Endothelial cell of umbilical vein (primary cell): ENCODE results near the gene ABCD1. TPM values are rescaled to one million over a fixed set of nuclear protein-coding genes. Genes with fewer than 3 reads are reported as not detected.

ENCODE experiments used
- BruUV-seq: library from RNA; stranded (reverse); fragments of 400-500 nt; replicated peaks from 2 replicates; lab custom pipeline; 2021; lab: Mats Ljungman, UMichigan
- CTCF ChIA-PET: fragments of 300-600, 350-600 bp; sonication (Branson Sonifier 250); formaldehyde crosslinking; loops from one replicate; lab custom pipeline; 2021; ENCODE audit warnings: antibody characterized with exemption, inconsistent platforms; lab: Charles Lee
- POLR2A ChIA-PET: fragments of 300-600, 350-600 bp; sonication (Branson Sonifier 250); formaldehyde crosslinking; loops from one replicate; lab custom pipeline; 2021; ENCODE audit warnings: antibody characterized with exemption, inconsistent platforms; lab: Charles Lee
- DNase-seq: peaks from one replicate; pipeline ENCODE4 v3.0.0-alpha.2; 2011; ENCODE audit warnings: low read depth, low spot score
- FAIRE-seq: peaks from 2 replicates; lab custom pipeline; 2011; peaks lifted over from hg19 to GRCh38; lab: Jason Lieb, UNC
- H2AFZ ChIP-seq: 2 replicates; pipeline ENCODE4 v1.6.0; 2012; ENCODE audit warnings: low read depth, low read length, control low read depth, inconsistent platforms
- H3K27ac ChIP-seq: 2 replicates; pipeline ENCODE4 v1.5.1; 2011; ENCODE audit warnings: low read depth, mild to moderate bottlenecking, control low read depth, low read length, moderate library complexity; ENCODE audit not compliant: insufficient read depth
- H3K27me3 ChIP-seq, 2 experiments: 2 replicates each; pipeline versions ENCODE4 v1.6.0 to v1.6.1; 2011; ENCODE audit warnings: low read length in 2 of 2, mixed read lengths in 1 of 2; ENCODE audit not compliant: control insufficient read depth in 2 of 2, insufficient read depth in 2 of 2
- H3K36me3 ChIP-seq, 2 experiments: 2 replicates in 1 of 2; 3 replicates in 1 of 2; pipeline ENCODE4 v1.5.1; 2011; ENCODE audit warnings: low read length in 2 of 2, mild to moderate bottlenecking in 1 of 2, moderate library complexity in 1 of 2; ENCODE audit not compliant: control insufficient read depth in 2 of 2, insufficient read depth in 2 of 2; ENCODE audit errors: extremely low read depth in 1 of 2
- H3K4me1 ChIP-seq: 3 replicates; pipeline ENCODE4 v1.5.1; 2011; ENCODE audit warnings: mild to moderate bottlenecking, low read length; ENCODE audit not compliant: control insufficient read depth, insufficient read depth; ENCODE audit errors: extremely low read depth
- H3K4me2 ChIP-seq: 2 replicates; pipeline ENCODE4 v1.6.1; 2011; ENCODE audit warnings: low read length, control low read depth, mixed read lengths; ENCODE audit not compliant: insufficient read depth
- H3K4me3 ChIP-seq, 3 experiments: fragments of 200-600 bp in 1 of 3; sonication (generic), shearing (Covaris generic) in 1 of 3; replicated peaks in 1 of 3; 2 replicates each; pipeline ENCODE4 v1.5.1; 2011 to 2016; ENCODE audit warnings: control low read depth in 3 of 3, low read length in 3 of 3, mild to moderate bottlenecking in 2 of 3, inconsistent platforms in 1 of 3, low read depth in 1 of 3, moderate library complexity in 1 of 3; ENCODE audit not compliant: insufficient read depth in 1 of 3
- H3K79me2 ChIP-seq: 2 replicates; pipeline ENCODE4 v1.6.0; 2012; ENCODE audit warnings: low read length, inconsistent platforms; ENCODE audit not compliant: control insufficient read depth, insufficient read depth
- H3K9ac ChIP-seq: replicated peaks from 2 replicates; pipeline ENCODE3; 2011; ENCODE audit warnings: low read length, control low read depth; ENCODE audit not compliant: insufficient read depth; ENCODE audit errors: extremely low read depth
- H3K9me1 ChIP-seq: replicated peaks from 3 replicates; pipeline ENCODE4 v1.6.0; 2011; ENCODE audit warnings: mild to moderate bottlenecking, low read length; ENCODE audit not compliant: control insufficient read depth, insufficient read depth; ENCODE audit errors: extremely low read depth
- H3K9me3 ChIP-seq: replicated peaks from 2 replicates; pipeline ENCODE4 v1.5.1; 2012; ENCODE audit warnings: low read length, inconsistent platforms; ENCODE audit not compliant: control insufficient read depth, insufficient read depth
- H4K20me1 ChIP-seq: replicated peaks from 2 replicates; pipeline ENCODE3; 2011; ENCODE audit warnings: mild to moderate bottlenecking, low read length; ENCODE audit not compliant: control insufficient read depth, insufficient read depth; ENCODE audit errors: extremely low read depth
- EZH2 ChIP-seq: IDR thresholded peaks from 2 replicates; pipeline ENCODE4 v1.6.1; 2012; ENCODE audit warnings: borderline replicate concordance, low read depth, mild to moderate bottlenecking, moderate library complexity, low read length, inconsistent platforms; ENCODE audit not compliant: severe bottlenecking
- FOS ChIP-seq: IDR thresholded peaks from 2 replicates; pipeline ENCODE4 v1.6.1; 2011; ENCODE audit warnings: mild to moderate bottlenecking, low read length, moderate library complexity, borderline replicate concordance; ENCODE audit not compliant: insufficient read depth
- GATA2 ChIP-seq: IDR thresholded peaks from 2 replicates; pipeline ENCODE4 v1.7.0; 2011; ENCODE audit warnings: low read depth, mild to moderate bottlenecking, moderate library complexity, mixed read lengths, low read length; ENCODE audit not compliant: insufficient read length, insufficient read depth
- JUN ChIP-seq: IDR thresholded peaks from 2 replicates; pipeline ENCODE4 v1.6.1; 2011; ENCODE audit warnings: borderline replicate concordance, low read depth; ENCODE audit not compliant: insufficient read length, insufficient read depth
- MYC ChIP-seq: IDR thresholded peaks from one replicate; pipeline ENCODE4 v1.6.1; 2011; ENCODE audit warnings: mild to moderate bottlenecking, low read depth, low read length
- POLR2A ChIP-seq: IDR thresholded peaks from 2 replicates; pipeline ENCODE4 v1.6.1; 2012; ENCODE audit warnings: low read depth, mild to moderate bottlenecking, control low read depth, low read length
- POLR2AphosphoS5 ChIP-seq: IDR thresholded peaks from 2 replicates; pipeline ENCODE4 v1.6.1; 2012; ENCODE audit warnings: low read depth, mild to moderate bottlenecking, control low read depth, low read length, moderate library complexity; ENCODE audit not compliant: insufficient read depth
- dilution Hi-C: fragments of 300-500 bp; cut with MboI; formaldehyde crosslinking; loops from one replicate; pipeline ENCODE4 v1.15.0; 2019; ENCODE audit warnings: low sequenced_read_pairs; ENCODE audit not compliant: extremely low pct_ligation_motif_present
- intact Hi-C: fragments of 100-400 bp; cut with micrococcal nuclease; formaldehyde crosslinking; loops from one replicate; pipeline ENCODE4 v1.10.0; 2022
- polyA plus RNA-seq, 4 experiments: library from polyadenylated mRNA; depleted of rRNA in 3 of 4; stranded (reverse) in 3 of 4; unstranded in 1 of 4; fragments of >200 nt; gene quantifications; 2 replicates each; pipeline versions ENCODE4 v1.2.1 to v1.2.3, GENCODE V29; 2011 to 2012; ENCODE audit warnings: missing spikeins in 1 of 4
- total RNA-seq: library from RNA; stranded (reverse); gene quantifications from 2 replicates; pipeline ENCODE4 v1.2.3, GENCODE V29; 2021
- TF ChIP-seq, protein P1 (sequence below), 2 donors: IDR thresholded peaks; 1 replicate in 1 of 2; 2 replicates in 1 of 2; pipeline ENCODE4 v1.5.1; 2011; ENCODE audit warnings: low read length in 2 of 2, mild to moderate bottlenecking in 2 of 2, moderate library complexity in 2 of 2, control low read depth in 1 of 2, inconsistent platforms in 1 of 2, low read depth in 1 of 2; ENCODE audit not compliant: insufficient read depth in 1 of 2; ENCODE audit errors: extremely low read depth in 1 of 2
- TF ChIP-seq, protein P2 (sequence below): IDR thresholded peaks from 2 replicates; pipeline ENCODE4 v1.6.1; 2011; ENCODE audit not compliant: insufficient read depth, insufficient read length

The ABCD1 gene
- total and polyA plus RNA-seq, 2 donors (not counting 3 experiments of a cell fraction or from before 2014, with no cell fraction given) = 9.1 to 12.9 TPM

DNA sequence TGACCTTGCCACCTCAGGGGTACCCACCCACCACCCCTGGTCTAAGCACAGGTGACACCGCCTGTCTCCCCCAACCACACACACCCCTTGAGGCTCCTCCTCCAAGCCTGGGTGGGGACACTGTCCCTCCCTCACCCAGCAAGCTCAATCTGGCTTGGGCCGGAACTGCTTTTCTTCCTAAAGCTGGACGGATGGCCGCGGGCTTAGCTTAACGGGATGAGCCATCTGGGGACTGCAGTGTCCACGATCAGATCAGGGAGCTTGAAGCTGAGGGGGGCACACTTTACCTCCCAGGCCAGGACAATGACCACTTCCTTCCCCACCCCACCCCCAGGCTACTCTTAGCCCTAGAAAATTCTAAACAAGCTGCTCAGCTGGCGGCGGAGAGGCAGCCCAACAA lies 37.9 kb upstream of the ABCD1 start:
- H3K9ac ChIP-seq = no peak overlapping the region
- H3K4me1 ChIP-seq = peaks cover 4% of the 10 kb centered on the region
- no peak overlapping the region for H2AFZ ChIP-seq
- BruUV-seq = no TSS peak
- no peak for TF ChIP-seq EZH2
- TF ChIP-seq, protein P1, sequence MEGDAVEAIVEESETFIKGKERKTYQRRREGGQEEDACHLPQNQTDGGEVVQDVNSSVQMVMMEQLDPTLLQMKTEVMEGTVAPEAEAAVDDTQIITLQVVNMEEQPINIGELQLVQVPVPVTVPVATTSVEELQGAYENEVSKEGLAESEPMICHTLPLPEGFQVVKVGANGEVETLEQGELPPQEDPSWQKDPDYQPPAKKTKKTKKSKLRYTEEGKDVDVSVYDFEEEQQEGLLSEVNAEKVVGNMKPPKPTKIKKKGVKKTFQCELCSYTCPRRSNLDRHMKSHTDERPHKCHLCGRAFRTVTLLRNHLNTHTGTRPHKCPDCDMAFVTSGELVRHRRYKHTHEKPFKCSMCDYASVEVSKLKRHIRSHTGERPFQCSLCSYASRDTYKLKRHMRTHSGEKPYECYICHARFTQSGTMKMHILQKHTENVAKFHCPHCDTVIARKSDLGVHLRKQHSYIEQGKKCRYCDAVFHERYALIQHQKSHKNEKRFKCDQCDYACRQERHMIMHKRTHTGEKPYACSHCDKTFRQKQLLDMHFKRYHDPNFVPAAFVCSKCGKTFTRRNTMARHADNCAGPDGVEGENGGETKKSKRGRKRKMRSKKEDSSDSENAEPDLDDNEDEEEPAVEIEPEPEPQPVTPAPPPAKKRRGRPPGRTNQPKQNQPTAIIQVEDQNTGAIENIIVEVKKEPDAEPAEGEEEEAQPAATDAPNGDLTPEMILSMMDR (IDR thresholded peaks at IDR 0.05; ENCODE audit: extremely low read depth in 1 of 2, insufficient read depth in 1 of 2, low read depth in 1 of 2, low read length in 2 of 2) = no peak
- no peak for TF ChIP-seq FOS
- TF ChIP-seq POLR2AphosphoS5 = no peak
- TF ChIP-seq MYC = no peak
- no peak for TF ChIP-seq JUN
- TF ChIP-seq POLR2A = no peak
- TF ChIP-seq GATA2 = no peak
- TF ChIP-seq, protein P2, sequence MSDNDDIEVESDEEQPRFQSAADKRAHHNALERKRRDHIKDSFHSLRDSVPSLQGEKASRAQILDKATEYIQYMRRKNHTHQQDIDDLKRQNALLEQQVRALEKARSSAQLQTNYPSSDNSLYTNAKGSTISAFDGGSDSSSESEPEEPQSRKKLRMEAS = no peak
- H3K79me2 ChIP-seq = no peaks in the 10 kb centered on the region
- H3K9me3 ChIP-seq = no peaks in the 10 kb centered on the region
- DNase-seq = no peak
- H4K20me1 ChIP-seq = no peaks in the 10 kb centered on the region
- H3K4me2 ChIP-seq = no peak overlapping the region
- no peaks in the 10 kb centered on the region for H3K27me3 ChIP-seq
- dilution Hi-C loops = no loop called here
- no peak overlapping the region for H3K27ac ChIP-seq
- intact Hi-C loops = no loop called here
- H3K36me3 ChIP-seq = no peaks in the 10 kb centered on the region
- no peak overlapping the region for H3K4me3 ChIP-seq
- no peak for FAIRE-seq
- ChIA-PET CTCF (interaction anchor here (0.7 to 4.2 kb wide), 4 partner anchors 19 to 96 kb away, joined by 3 to 30 read pairs (median 4); no protein-coding TSS in a partner anchor), POLR2A (no interaction called here)
- no peaks in the 10 kb centered on the region for H3K9me1 ChIP-seq
